ENCODE results near the gene PREPL.

- no peak for TF ChIP-seq CTCF (tag by site-specific recombination; IDR thresholded peaks at IDR 0.05)
- TF ChIP-seq ZNF23 (tag by site-specific recombination; IDR thresholded peaks at IDR 0.05; ENCODE audit: borderline replicate concordance) = no peak
- TF ChIP-seq ZIC2 (tag by site-specific recombination; IDR thresholded peaks at IDR 0.05) = no peak
- TF ChIP-seq ZBTB11 (tag by site-specific recombination; conservative IDR thresholded peaks at IDR 0.05; ENCODE audit: low read depth) = no peak
Observed at GRCh38 chr2:44324971-44325426, 36.3 kb downstream of the PREPL start.
